ENCODE results near the gene ANKRD12.
"Not testable (repeated sequence)": the region's sequence is repeated elsewhere in the genome, so short reads cannot be mapped to it uniquely, and the experiment has no call there.

The ANKRD12 gene

DNA sequence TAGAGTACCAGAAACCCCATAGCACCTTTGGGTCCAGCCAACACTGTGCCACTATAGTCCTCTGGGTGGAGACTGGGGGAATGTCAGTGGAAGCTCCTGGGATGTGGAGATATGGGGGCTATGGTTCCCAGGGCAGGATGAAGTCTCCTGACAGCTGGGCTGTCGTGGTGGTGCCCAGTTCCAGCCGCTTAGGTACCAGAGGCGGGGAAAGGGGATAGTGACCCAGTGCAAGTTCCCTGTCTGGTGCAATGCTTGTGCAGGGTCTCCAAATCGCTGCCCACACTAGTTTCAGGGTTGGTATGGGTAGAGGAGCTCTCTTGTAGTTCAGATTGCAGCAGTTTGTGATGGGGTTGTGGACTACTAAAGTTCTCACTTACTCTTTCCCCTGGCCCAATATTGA lies 97.9 kb downstream of the ANKRD12 start:
- no peak for DNase-seq

DNA sequence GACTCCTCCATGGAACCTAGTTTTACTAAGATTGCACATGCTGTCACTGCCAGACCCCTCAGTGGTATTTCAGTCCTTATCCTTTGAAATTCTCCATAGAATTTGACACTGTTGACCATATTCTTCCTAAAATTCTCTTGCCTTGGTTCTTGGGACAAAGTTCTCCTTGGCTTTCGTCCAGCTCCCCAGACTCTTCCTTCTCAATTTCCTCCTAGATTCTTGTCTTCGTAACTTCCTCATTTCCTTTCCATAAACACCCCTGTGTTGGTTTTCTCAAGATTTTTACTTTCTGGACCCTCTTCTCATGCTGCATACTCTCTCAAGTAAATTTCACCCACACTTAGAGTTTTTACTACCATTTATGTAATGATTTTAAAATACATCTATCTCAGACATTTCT lies 101.4 kb downstream of the ANKRD12 start:
- DNase-seq: no peak

DNA sequence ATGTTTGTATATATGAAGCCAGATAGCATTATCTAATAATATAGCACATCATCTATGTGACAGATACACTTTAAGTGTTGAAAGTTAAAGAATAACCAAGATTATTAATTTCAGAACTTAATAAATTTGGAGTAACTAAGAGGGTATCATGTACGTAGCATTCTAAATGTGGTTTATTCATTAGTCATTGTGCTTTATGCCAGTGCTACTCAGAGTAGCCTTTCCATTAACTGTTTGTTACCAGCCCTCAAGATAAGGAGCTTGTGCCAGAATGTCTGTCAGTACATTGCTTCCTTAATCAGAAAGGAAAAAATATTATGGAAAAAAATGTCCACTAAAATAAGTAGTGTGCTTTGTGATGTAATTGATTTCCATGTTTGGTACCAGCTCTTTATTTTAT lies 103.1 kb downstream of the ANKRD12 start:
- no peak for DNase-seq

DNA sequence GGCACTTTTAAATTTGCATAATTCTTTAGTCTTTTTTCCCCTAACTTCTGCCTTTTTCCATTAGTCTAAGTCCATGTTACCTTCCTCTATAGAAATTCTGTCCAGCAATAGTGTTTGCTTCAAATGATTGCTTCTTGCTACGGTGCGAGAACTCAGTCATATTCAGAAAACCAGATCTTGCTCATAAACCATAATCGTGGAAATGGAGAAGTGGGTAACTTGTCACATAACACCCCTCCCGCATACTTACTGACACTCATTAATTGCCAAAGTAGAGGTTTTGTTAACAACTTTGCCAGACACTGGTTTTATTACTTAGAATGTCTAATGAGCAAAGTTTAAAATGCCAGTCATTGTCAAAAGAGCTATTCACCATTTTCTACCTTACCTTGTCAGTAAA lies 103.7 kb downstream of the ANKRD12 start:
- no peak for DNase-seq

DNA sequence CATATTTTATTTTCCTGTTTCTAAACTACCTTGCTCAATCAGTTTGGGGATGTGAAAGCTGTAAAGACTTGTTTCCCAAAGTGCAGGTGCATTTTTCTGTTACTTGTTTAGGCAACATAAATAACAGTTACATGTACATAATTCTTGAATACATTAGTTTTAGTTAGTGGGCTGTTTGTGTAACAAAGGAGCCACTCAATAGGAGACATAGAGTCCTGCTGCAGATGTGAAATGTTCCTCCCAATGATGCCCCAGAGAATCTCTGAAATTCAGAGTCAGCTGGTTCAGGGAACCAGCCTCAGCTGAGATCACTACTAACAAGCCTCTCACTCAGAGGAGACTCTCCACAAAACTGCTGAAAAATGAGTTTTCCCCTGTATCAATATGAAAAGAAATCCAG lies 106.4 kb downstream of the ANKRD12 start:
- DNase-seq: no peak

DNA sequence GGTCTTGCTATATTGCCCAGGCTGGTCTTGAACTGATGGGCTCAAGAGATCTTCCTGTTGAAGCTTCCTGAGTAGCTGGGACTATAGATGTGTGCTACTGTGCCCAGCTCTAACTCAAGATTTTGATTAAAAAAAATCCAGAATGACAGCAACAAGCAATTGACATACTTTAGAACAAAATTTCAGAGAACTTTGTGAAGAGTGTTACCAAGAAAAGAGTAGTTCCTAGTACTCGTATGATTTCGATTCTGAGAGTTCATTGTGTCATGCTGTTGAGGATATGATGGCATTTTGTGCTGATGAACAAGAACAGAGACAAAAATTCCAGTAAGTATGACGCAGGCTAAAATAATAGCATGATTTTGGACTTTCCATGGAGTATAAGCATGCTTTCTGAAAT lies 107.8 kb downstream of the ANKRD12 start:
- DNase-seq: no peak

DNA sequence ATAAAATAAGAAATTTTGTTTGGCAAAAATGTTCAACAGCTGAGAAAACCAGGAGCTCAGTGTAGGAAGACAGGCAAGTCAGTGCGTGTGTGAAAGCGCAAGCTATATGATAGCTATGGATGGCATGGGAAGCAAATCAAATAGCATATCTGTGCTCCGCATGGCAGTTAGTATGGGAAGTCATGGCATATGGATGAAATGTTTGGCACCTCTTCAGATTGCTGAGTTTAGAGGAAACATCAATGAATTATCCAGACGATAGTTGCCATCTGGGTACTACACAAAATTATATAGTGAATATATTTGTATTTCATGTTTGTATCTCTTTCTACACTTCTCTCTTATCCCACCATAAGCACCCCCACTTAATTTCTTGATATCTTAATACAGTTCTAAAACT lies 112.1 kb downstream of the ANKRD12 start:
- no peak for DNase-seq

DNA sequence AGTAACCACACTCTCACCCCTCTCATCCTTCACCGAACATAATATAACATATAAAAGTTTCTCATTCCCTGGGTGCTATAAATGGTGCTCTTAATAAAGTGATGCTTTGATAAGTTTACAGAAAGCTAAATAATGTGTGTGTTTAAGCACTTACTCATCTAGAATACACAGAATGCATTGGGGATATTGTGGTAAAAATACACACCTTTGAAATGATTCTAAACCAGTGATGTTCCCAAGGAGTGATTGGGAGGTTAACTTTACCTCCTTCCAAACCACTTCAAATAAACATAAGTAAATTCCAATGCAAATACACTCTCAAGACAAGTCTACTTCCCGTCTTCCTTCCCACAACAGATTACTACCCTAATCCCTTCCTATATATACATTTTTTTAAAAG lies 112.7 kb downstream of the ANKRD12 start:
- no peak for DNase-seq

DNA sequence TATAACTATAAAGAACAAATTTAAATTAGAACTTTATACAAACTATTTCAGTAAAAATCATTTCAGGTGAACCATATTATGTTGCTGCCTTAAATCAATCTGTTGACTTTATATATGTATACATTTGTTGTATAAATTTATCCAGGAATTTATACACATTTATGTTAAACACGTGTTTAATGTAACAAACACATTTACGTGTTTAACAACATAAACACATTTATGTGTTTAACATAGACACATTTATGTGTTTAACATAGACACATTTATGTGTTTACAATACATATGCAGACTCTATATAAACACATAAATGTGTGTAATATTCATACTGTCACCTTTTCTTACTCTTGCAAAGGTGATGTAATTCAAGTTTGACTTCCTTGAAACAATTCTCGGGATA lies 122.6 kb downstream of the ANKRD12 start:
- no peak for DNase-seq

DNA sequence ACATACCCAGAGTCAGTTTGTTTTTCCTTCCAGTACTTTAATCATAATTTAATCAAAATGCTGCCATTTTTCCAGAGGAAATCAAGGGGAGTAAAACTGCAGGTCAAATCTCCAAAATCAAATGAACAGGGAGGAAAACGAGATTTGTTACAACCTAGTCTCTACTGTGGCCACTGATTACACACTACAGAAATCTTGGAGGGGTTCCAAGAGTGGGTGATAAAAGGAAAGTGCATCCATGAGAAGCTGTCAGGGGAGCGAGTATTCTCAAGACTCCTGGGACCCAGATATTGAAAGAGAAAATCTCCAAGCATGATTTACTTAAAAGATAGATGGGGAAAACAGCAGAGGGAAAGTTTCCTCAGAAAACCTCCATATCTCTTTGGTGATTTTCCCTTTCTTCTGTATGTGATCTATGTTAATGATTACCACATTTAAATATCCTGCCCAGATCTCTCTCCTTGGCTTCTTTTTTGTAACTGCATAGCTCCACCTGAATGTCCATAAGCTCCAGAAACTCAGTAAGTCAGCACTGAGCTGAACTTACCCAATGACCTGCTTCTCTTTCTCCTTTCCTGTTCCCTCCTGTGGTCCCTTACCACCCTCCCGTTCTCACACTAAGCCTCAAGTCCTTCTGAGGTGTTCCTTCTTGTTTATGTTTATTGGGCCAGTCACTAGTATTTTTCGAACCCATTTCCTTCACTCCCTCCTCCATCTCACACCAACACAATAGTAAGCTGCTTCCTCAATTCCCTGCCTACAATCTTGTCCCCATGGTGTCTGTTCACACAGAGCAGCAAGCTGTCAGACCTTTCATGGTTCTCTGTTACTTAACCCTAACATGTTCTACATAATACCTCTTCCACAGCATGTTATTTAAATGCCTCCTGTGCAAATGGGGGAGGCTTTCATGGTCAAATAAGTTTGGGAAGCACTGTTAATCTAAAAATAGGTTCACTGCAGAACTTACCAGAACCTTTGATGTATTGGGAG lies 124.1 kb downstream of the ANKRD12 start:
- DNase-seq: no peak

DNA sequence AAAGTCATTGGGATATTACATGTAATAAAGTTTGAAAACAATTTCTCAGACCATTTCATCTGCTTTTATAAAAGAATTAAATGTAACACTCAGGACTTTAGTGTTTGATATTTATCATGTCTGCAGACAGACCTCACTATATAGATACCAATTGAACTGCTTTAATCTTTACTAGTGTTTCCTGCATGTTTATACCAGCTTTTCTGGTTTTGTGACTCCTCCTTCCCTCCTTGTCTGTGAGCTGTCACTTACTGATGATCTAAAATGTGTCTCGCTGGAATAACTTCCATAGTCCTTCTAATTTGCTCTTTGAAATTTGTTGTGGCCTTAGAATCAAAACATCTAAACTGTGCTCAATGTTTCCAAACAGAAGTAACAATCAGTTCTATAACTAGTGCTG lies 126.7 kb downstream of the ANKRD12 start:
- DNase-seq: no peak

DNA sequence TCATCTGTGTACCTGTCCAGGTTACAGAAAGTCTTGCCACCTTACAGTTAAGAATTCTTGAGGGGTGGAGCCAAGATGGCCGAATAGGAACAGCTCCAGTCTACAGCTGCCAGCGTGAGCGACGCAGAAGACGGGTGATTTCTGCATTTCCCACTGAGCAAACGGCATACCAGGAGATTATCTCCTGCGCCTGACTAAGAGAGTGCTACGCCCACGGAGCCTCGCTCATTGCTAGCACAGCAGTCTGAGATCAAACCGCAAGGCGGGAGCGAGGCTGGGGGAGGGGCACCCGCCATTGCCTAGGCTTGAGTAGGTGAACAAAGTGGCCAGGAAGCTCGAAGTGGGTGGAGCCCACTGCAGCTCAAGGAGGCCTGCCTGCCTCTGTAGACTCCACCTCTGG lies 128.2 kb downstream of the ANKRD12 start:
- DNase-seq: not testable (repeated sequence)

DNA sequence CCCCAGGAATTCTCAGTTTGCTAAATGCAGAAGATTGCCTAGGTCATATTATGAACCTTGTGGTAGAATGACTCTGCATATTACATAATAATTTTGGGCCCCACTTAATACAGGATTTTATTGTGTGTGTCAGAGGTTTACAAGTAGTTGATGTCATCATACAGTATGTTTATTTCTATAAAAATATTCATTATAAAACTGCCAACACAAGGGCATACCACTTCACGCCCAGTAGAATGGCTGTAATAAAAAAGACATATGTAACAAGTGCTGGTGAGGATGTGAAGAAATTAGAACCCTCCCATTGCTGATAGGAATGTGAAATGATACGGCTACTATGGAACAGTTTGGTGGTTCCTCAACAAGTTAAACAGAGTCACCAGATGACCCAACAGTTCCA lies 136.6 kb downstream of the ANKRD12 start:
- DNase-seq: no peak

DNA sequence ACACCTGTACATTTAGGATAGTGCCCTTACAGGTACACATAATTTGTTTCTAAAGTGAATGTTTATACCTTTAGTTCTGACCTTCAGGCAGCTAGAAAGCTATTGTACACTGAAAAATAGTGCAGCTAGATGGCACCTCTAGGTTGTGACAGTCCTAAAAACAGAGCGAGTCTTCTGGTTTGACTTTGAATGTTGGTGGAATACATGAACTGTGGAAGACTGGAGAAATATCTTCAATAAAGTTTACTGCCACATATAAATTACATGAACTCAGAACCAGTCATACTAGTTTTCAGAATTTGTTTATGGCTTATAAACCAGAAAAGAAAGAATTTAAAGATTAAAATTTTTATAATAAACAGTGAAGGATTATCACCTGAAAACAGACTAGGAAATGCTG lies 139.3 kb downstream of the ANKRD12 start:
- DNase-seq: no peak

DNA sequence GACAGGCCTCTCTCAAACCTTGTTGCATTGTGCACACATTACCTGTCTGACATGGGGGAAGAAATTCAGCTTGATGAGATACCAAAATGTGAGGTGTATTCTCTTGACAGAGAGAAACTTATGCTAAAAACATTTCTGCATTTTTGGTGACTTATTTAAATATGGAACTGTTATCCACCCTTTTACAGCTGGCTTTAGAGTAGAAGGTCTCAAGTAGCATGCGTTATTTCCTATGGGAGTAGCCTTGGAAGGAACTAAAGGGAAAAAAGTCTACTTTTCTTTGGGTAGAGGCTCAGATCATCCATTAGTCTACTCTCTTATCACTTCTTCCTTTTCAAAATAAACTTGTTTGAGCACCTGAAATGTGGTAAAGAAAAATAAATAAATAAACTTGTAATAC lies 141.4 kb downstream of the ANKRD12 start:
- DNase-seq: no peak

DNA sequence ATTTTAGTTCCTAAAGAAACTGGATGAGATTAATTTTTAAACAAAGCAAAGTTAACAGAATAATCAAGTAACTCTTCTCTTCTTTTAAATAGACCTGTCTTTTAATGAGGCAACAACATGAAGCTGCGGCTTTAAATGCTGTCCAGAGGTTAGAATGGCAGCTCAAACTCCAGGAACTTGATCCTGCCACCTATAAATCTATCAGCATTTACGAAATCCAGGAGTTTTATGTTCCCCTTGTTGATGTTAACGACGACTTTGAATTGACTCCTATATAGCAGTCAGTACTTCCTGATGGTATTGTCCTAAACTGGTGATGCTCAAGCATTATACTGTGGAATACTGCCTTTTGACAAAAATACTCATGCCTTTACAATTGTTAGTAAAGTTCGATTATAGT lies 144.3 kb downstream of the ANKRD12 start:
- DNase-seq: no peak

DNA sequence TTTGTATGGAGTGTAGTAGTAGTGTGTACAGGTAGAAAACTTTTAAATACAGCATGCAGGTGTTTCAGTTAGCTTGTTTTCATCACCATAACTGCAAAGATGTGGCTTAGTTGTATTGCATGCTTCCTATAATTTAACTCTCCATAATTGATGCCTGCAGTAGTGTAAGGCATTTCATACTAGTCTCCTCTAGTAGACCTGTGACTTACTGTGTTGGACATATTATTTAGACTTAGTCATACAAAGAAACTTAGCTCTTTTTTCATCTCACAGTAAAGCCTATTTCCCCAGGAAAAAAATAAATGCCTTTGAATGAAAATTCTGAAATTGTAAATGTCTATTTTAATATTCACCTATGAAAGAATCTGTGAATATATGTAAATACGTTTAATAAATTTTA lies 145.2 kb downstream of the ANKRD12 start:
- no peak for DNase-seq

DNA sequence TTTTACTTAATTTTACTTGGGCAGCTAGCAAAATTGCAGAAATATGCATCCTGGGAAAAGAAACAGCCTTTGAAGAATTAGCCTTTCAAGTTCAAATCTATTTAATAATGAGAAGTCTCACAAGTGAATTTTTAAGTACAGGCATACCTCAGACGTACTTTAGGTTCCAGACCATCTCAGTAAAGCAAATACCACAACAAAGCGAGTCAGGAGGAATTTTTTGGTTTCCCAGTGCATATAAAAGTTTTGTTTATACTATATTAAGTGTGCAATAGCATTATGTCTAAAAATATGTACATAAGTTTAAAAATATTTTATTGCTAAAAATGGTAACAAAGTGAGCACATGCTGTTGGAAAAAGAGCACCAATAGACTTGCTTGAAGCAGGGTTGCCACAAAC lies 147.2 kb downstream of the ANKRD12 start:
- DNase-seq: no peak

DNA sequence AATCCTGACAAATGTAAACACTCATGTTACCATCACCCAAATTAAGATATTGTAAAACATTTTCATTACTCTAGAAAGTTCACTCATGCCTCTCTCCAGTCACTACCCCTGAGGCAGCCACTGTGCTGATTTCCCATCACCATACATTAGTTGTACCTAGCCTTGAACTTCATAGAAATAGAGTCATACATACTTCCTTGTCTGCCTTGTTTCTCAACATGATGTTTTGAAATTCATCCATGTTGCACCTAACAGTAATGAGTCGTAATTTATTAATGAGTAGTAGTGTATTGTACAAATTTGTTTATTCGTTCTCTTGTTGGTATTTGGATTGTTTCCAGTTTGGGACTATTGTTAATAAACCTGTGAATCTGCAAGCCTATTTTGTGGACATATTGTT lies 149.0 kb downstream of the ANKRD12 start:
- no peak for DNase-seq

DNA sequence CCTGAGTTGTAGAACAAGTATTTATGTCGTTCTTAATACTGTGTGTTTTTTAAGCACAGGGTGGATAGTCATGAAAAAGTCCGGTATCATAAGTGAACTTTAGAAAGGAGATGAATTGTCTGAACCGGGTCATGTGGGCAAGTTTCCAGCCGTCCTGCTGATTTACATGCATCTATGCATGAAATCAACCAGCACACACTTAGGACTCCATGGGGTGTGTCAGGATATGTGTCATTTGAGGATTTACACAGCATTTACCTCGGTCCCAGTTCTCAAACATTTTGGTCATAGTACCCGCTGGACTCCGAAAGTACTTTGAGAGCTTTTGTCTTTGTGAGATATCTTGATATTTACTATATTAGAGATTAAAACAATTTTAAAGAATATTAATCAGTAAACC lies 150.5 kb downstream of the ANKRD12 start:
- DNase-seq: no peak

DNA sequence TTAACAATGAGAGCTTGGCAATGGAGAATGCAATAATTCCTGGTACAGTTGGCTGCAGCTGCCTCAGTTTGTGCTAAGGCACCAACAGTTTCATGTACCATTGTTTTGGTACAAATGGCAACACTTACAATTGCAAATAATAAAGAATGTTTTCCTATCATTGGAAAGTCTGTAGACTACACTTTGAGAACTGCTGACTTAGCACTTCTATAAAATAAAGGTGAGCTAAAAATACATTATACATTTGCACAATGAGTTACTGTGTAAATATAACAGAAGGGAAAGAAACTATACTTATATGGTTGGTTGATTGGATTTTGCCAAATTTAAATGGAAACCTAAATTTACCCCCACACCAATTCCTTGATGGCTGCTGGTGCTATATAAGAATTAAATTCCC lies 153.1 kb downstream of the ANKRD12 start:
- DNase-seq: no peak

DNA sequence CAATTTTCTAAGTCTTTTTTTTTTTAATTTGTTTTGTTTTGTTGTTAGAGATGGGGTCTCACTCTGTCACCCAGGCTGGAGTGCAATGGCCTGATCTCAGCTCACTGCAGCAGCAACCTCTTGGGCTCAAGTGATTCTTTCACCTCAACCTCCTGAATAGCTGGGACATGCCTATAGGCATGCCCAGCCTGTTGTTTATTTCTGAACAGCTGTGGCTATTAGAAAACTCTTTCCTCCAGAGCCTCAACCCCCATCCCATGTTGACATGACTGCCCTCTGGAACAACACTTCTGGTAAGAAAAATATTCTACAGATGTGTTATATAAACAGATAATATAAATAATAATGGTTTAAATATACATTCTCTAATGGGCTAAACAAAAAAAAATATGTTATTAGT lies 153.6 kb downstream of the ANKRD12 start:
- no peak for DNase-seq

DNA sequence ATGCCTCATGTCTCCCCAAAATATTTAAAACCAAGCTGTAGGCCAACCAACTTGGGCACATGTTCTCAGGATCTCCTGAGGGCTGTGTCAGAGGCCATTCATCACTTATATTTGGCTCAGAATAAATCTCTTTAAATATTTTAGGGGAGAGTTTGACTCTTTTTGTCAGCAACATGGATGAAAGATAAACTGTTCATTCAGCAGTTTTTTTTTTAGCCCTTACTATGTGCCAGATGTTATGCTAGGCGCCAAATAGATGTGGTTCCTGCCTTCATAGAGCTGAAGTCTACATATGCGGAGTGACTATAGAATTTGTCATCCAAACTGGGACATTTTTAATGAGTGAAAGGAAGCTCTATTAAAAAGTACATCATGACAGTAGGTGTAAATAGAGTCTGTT lies 155.5 kb downstream of the ANKRD12 start:
- no peak for DNase-seq

DNA sequence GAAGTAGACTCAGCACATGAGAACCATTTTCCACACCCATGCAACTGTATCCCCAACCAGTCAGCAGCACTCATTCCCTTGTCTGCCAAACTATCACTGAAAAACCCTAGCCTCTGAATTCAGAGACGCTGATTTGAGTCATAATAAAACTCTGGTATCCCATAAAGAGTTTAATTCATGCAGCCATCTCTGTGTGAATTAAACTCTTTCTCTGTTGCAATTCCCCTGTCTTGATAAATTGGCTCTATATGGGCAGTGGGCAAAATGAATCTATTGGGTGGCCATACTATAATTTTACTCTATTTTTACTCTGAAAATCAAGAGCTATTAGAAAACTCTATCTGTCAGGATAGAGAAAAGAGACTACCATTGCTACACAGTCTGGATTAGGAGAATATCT lies 157.4 kb downstream of the ANKRD12 start:
- no peak for DNase-seq

Data from right hindlimb (tissue), 1 donor.